HG03108 (cell line): ENCODE data around the gene STARD8.

Source experiments
- ATAC-seq: cut with Tn5 transposase; IDR thresholded peaks from one replicate; pipeline ENCODE4 v1.9.1; 2021; ENCODE audit warnings: moderate library complexity; ENCODE audit not compliant: unreplicated experiment

STARD8 gene

DNA sequence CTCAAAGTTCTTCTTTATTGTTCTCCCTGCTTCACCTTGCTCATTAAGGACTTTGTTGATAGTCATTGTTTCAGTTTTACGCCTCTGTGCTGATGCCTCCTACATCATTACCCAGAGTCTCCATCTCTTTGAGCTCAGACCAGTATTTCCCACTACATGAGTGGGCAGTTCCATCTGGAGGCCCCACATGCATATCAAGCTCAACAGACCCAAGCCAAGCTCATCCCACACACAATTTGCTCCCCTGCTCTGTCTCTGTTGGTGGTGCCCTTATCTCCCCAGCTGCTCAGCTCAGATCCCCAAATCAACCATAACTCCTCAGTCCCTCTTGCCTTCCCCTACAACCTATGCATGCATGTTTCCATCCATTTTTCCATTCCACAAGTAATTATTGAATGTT lies 96.3 kb downstream of the STARD8 start:
- no peak for ATAC-seq

DNA sequence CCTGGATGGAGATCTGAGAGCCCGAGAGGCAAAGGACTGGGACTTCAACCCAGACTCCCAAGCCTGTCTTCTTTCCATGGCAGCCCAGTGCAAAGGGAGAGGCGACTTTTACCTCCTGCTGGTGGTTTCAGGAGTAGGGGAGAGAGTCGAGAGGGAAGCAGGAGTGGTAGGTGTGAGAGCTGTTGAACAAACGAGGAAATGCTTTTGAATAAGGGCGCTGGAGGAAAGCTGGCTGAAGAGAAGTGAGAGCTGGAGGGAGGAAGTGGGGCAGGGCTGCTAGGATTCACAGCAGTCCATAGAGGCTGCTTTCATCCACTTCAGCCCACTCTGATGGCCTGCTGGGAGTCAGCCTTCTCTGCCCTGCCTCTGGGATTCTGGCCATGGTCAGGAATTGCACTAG lies 99.5 kb downstream of the STARD8 start:
- no peak for ATAC-seq

DNA sequence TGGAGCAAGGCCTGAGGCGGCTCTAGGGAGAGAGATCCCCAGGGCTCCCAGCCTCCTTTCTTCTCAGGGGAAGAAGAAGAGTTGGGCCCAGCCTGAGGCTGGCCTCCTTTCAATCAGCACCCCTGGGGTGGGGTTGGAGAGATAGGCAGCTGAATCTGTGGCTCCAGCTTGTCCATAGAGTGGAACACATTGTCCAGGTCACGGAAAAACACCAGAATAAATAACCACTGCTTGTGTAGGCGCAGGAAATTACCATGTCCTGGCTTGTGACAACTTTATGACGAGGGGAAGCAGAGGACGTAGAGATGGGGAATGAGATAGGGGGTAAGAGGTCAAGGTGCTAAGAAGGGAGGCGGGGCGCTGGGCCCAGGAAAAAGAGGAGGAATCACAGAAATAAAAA lies 100.6 kb downstream of the STARD8 start:
- ATAC-seq: no peak

DNA sequence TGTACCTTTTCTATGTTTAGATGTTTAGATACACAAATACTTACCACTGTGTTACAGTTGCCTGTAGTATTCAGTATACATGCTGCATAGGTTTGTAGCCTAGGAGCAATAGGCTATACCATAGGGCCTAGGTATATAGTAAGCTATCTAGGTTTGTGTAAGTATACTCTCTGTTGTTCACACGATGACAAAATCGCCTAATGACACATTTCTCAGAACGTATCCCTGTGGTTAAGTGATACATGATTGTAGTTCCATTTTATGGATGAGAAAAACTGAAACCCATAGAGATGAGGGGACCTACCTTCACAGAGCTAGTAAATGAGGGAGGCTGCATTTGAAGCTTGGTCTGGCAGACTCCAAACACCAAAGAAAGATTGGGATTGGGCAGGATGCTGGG lies 102.0 kb downstream of the STARD8 start:
- no peak for ATAC-seq

DNA sequence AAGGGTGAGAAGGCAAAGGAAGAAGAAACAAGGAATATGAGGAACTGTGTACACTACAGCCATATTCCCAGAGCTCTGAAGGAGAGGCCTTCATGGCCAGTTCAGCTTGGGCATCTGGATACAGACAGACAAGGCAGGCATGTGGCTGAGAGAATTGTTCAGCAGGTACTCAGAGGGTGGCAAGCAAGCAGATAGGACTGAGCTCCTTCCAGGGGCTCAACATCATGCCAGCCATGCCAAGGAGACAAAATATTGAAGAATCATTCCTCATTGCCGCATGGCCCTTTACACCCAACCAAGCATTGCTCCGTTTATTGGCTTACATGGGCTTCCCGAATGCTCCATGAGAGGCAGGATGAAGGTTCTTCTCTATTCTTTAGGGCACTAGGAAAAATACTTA lies 102.8 kb downstream of the STARD8 start:
- ATAC-seq: no peak

DNA sequence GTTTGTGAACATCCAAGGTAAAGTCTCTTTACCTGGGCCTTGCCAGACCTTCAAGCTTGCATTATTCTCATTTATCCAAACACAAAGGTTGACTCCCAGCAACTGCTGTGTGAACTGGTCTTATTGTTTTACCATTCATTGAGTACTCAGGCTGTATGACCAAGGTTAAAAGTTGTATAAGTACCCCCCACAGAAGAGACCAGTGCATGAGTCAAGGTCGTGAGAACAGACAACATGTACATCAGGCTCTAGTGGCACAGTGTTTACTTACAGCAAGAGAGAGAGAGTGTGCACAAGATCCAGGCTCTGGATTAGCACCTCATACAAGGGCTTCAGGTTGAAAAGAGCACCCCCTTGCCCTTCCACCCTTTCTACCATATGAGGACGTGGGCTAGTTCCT lies 103.9 kb downstream of the STARD8 start:
- ATAC-seq: no peak

DNA sequence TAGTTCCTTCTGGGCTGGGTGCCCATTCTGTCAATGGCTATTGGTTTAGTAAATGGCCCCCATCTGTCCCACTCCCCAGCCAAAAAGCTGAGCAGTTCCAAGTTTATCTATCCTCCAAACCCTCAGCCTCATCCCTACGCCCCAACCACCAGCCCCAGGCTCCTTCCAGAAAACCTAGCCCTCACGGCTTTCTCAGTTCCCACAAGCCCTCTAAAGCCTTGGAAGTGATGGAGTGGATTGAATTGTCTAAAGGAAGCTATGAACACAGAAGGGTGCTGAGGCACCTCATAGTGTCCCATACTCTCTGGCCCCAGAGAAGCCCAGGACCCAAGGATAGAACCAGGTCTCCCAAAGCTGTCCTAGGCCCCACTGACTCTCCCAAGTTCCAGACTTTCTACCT lies 105.8 kb downstream of the STARD8 start:
- no peak for ATAC-seq

DNA sequence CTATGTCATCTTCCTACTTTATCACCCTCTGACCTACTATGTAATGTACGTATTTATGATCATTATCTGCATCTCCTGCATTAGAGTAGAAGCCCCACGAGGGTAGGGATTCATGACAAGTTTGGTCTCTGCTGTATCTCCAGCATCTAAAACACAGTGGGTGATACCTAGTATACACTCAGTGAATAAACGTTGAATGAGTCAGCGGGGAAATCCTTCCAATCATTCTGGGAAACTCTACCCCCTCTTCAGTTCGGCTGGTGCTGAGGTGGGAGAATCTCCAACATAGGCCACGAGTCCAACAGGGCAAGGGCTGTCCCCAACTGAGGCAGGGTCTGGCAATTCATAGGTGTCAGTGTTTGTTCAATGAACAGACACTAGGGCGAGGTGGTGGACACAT lies 106.9 kb downstream of the STARD8 start:
- no peak for ATAC-seq

DNA sequence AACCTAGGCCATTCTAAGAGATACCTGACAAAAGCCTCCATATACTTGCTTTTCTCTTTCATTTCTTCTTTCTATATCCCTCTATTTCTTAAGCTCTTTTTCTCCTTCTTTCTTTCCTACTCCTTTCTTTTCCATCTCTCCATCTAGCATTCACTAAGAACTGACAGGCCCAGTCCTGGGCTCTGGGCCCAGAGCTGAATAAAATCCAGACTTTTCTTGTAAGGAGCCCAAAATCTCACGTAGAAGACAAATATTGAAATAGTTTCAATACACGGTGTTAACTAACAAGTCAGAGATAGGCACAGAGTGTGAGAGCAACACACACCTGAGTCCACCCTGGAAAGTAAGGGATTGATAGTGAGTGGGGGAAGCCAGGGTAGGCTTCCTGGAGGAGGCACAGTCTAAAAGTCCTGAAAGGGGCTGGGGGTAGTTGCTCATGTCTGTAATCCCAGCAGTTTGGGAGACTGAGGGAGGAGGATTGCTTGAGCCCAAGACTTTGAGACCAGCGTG lies 108.2 kb downstream of the STARD8 start:
- no peak for ATAC-seq

DNA sequence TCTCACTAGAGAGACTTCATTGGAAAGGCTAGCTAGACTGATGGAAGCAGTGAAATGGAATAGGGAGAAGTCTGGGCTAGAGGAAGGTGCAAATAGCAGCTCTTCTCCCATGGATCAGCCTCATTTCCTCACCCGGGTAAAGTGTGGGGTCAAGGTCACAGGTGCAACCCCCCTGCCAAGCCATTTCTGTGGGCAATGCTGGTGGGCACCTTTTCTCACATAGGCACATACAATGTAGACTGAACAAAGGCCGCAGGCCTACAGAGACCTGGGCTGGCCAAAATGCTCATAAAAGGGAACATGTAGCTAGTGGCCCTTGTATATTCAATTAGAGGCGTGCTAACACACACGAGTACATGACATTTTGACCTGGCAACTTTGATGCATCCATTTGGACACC lies 109.9 kb downstream of the STARD8 start:
- ATAC-seq: no peak

DNA sequence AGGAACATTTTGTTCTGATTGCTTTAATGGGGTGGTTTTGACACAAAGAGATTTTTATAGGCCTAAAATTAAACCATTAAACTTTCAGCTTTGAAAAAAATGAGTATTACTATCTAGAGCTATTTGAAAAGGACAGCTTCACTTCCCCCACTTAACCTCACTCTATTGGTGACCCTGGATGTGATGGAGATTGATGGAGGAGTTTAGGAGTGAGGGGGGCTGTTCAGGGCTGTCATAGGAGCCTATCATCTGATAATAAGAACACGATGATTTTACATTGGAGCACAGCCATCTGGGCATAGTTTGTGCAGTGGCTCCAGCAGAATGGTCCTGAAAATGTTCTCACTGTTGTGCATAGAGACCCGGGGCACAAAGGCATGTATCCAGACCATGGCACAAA lies 110.3 kb downstream of the STARD8 start:
- ATAC-seq: no peak

DNA sequence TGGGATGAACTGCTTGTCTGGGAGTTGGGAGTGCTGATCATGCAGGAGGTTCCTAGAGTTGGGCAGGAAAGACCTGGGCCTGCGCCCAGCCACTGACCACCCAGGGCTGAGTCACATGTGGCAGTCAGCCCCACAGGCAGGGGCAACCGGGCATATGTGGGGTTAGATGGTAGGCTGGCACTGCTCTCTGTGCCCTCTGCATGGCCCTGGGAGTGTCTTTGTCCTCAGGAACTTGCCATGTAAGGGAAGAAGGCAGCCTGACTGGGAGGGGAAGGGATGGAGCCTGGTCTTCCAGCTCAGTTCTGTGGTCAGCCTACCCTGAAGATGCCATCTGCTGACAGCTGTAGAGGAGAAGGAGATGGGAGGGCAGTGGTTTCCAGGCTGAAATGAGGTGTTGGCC lies 111.2 kb downstream of the STARD8 start:
- ATAC-seq: no peak

DNA sequence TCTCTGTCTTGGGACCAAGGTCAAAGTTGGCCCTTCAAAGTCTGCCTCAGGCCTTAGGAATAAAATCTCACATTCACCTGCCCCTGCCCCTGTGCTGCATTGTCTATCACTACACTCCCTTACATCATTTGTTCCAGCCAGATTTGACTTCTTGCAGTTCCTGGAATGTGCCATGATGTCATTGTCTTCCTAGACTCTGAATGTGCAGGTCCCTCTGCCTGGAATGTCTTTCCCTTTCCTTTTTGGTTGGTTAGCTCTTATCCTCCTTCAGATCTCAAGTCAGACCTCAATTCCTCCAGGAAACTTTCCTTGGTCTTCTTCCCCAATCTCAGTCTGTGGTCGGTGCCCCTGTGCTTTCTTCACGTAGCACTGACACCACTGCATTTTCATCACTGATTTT lies 113.6 kb downstream of the STARD8 start:
- ATAC-seq: no peak

DNA sequence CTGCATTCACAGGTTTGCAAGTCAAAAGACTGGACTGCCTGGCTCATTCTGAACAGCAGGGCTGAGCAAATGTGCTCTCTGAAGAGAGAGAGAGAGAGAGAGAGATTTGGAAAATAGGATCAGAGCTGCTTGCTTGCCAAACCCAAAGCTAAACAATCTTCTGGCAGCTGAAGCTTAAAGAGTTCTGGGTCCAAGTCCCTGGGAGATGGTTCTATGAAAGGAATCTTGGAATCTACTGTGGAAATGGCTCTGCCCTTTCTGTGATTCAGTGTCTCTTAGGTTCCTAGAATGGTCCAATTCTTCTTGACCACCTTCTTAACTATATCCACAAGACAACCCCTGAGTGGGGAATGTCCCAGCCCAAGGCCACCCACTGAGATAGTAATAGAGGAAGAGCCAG lies 115.3 kb downstream of the STARD8 start:
- ATAC-seq: no peak

DNA sequence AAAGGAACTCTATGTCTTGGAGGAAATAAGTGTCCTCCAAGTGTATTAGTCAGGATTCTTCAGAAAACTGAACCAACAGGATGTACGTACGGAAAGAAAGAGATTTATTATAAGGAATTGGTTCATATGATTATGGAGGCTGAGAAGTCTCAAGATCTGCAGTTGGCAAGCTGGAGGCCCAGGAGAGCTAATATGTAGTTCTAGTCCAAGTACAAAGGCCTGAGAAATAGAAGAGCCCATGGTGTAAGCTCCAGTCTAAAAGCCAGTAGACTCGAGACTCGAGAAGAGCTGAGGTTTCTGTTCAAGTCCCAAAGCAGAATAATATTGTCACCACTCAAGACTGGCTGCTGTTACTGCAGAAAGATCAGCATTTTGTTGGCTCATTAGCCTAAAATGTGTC lies 116.0 kb downstream of the STARD8 start:
- no peak for ATAC-seq
